Activated T-helper 1 cell treated with anti-CD3 and anti-CD28 coated beads, Interleukin-12 subunit alpha, Interleukin-12 subunit beta, Interleukin-2, Interleukin-4 antibody, amounts not matched to agents 30 ng/mL and 10 ng/mL and 1 ng/mL, durations not matched to agents 14 hours and 24 hours and 36 hours (primary cell): ENCODE results near the gene CDKN2B-AS1. TPM values are rescaled to one million over a fixed set of nuclear protein-coding genes. Genes with fewer than 3 reads are reported as not detected.

Experiments
- DNase-seq: peaks from one replicate; pipeline ENCODE4 v3.0.0; 2021; ENCODE audit warnings: low spot score
- H3K27ac Mint-ChIP-seq: one replicate; pipeline ENCODE4 v1.8.0; 2021; ENCODE audit warnings: mild to moderate bottlenecking, mixed read lengths
- H3K27me3 Mint-ChIP-seq: one replicate; pipeline ENCODE4 v1.8.0; 2022; ENCODE audit warnings: mild to moderate bottlenecking, moderate library complexity, mixed read lengths; ENCODE audit not compliant: insufficient read depth
- H3K36me3 Mint-ChIP-seq: one replicate; pipeline ENCODE4 v1.8.0; 2021; ENCODE audit warnings: low read depth, mixed read lengths
- H3K4me1 Mint-ChIP-seq: one replicate; pipeline ENCODE4 v1.8.0; 2021; ENCODE audit warnings: low read depth, mixed read lengths
- H3K4me3 Mint-ChIP-seq: one replicate; pipeline ENCODE4 v1.8.0; 2021; ENCODE audit warnings: mild to moderate bottlenecking, moderate library complexity, mixed read lengths
- H3K9me3 Mint-ChIP-seq: one replicate; pipeline ENCODE4 v1.8.0; 2021; ENCODE audit warnings: mixed read lengths
- intact Hi-C: fragments of 100-400 bp; cut with micrococcal nuclease; formaldehyde crosslinking; loops from one replicate; pipeline ENCODE4 v1.15.1; 2024
- total RNA-seq: library from RNA; stranded (reverse); gene quantifications from 2 replicates; pipeline ENCODE4 v1.2.3, GENCODE V29; 2022

The CDKN2B-AS1 gene
- total RNA-seq, 1 donor from 2014 or later = 1.4 TPM

GRCh38 chr9:22156586-22156985 is 162.0 kb downstream of the CDKN2B-AS1 start:
- Mint-ChIP-seq H3K27ac (no peak overlapping the region), H3K27me3 (peaks cover 37% of the 10 kb centered on the region), H3K4me1 (peaks cover 6% of the 10 kb centered on the region), H3K36me3 (no peaks in the 10 kb centered on the region), H3K4me3 (no peak overlapping the region), H3K9me3 (no peaks in the 10 kb centered on the region)
- intact Hi-C loops = no loop called here
- DNase-seq = no peak

GRCh38 chr9:22157276-22157675 is 162.7 kb downstream of the CDKN2B-AS1 start:
- Mint-ChIP-seq H3K36me3 (no peaks in the 10 kb centered on the region), H3K9me3 (no peaks in the 10 kb centered on the region), H3K4me3 (no peak overlapping the region), H3K27ac (no peak overlapping the region), H3K27me3 (peaks cover 40% of the 10 kb centered on the region), H3K4me1 (peaks cover 6% of the 10 kb centered on the region)
- intact Hi-C loops = no loop called here
- no peak for DNase-seq

GRCh38 chr9:22157828-22158227 is 163.2 kb downstream of the CDKN2B-AS1 start:
- intact Hi-C loops = no loop called here
- Mint-ChIP-seq H3K9me3 (no peaks in the 10 kb centered on the region), H3K36me3 (no peaks in the 10 kb centered on the region), H3K4me1 (peaks cover 6% of the 10 kb centered on the region), H3K4me3 (no peak overlapping the region), H3K27me3 (peaks cover 39% of the 10 kb centered on the region), H3K27ac (no peak overlapping the region)
- no peak for DNase-seq

- no peaks in the 10 kb centered on the region for H3K36me3 Mint-ChIP-seq
- intact Hi-C loops = no loop called here
- no peak for DNase-seq
- peaks cover 6% of the 10 kb centered on the region for H3K4me1 Mint-ChIP-seq
- H3K27ac Mint-ChIP-seq = no peak overlapping the region
- H3K9me3 Mint-ChIP-seq = no peaks in the 10 kb centered on the region
- H3K27me3 Mint-ChIP-seq = peaks cover 35% of the 10 kb centered on the region
- no peak overlapping the region for H3K4me3 Mint-ChIP-seq
Observed at GRCh38 chr9:22158271-22158670, 163.7 kb downstream of the CDKN2B-AS1 start.

GRCh38 chr9:22158927-22159346 is 164.3 kb downstream of the CDKN2B-AS1 start:
- Mint-ChIP-seq H3K4me1 (peaks cover 6% of the 10 kb centered on the region), H3K36me3 (no peaks in the 10 kb centered on the region), H3K4me3 (no peak overlapping the region), H3K27me3 (peaks cover 41% of the 10 kb centered on the region), H3K27ac (no peak overlapping the region), H3K9me3 (no peaks in the 10 kb centered on the region)
- no peak for DNase-seq
- intact Hi-C loops = no loop called here

- no peak for DNase-seq
- Mint-ChIP-seq H3K4me3 (no peak overlapping the region), H3K27me3 (peaks cover 47% of the 10 kb centered on the region), H3K4me1 (peaks cover 6% of the 10 kb centered on the region), H3K27ac (no peak overlapping the region), H3K9me3 (no peaks in the 10 kb centered on the region), H3K36me3 (no peaks in the 10 kb centered on the region)
- intact Hi-C loops = no loop called here
Observed at GRCh38 chr9:22159586-22159985, 165.0 kb downstream of the CDKN2B-AS1 start.

GRCh38 chr9:22160221-22160620 is 165.6 kb downstream of the CDKN2B-AS1 start:
- Mint-ChIP-seq H3K36me3 (no peaks in the 10 kb centered on the region), H3K27ac (no peak overlapping the region), H3K9me3 (no peaks in the 10 kb centered on the region), H3K4me3 (no peak overlapping the region), H3K4me1 (peaks cover 12% of the 10 kb centered on the region), H3K27me3 (peaks cover 51% of the 10 kb centered on the region)
- intact Hi-C loops = no loop called here
- no peak for DNase-seq

GRCh38 chr9:22165144-22165543 is 170.6 kb downstream of the CDKN2B-AS1 start:
- no peaks in the 10 kb centered on the region for H3K36me3 Mint-ChIP-seq
- H3K4me1 Mint-ChIP-seq = peaks cover 6% of the 10 kb centered on the region
- no peaks in the 10 kb centered on the region for H3K9me3 Mint-ChIP-seq
- peaks cover 50% of the 10 kb centered on the region for H3K27me3 Mint-ChIP-seq
- intact Hi-C loops = no loop called here
- no peak for DNase-seq
- H3K27ac Mint-ChIP-seq = no peak overlapping the region
- no peak overlapping the region for H3K4me3 Mint-ChIP-seq

- Mint-ChIP-seq H3K36me3 (no peaks in the 10 kb centered on the region), H3K9me3 (no peaks in the 10 kb centered on the region), H3K4me1 (peaks cover 6% of the 10 kb centered on the region), H3K27ac (no peak overlapping the region), H3K4me3 (no peak overlapping the region), H3K27me3 (peaks cover 26% of the 10 kb centered on the region)
- no peak for DNase-seq
- intact Hi-C loops = no loop called here
Observed at GRCh38 chr9:22169243-22169642, 174.7 kb downstream of the CDKN2B-AS1 start.

- Mint-ChIP-seq H3K27ac (no peak overlapping the region), H3K9me3 (no peaks in the 10 kb centered on the region), H3K36me3 (peaks cover 1% of the 10 kb centered on the region), H3K4me3 (no peak overlapping the region), H3K27me3 (peaks cover 23% of the 10 kb centered on the region), H3K4me1 (peaks cover 9% of the 10 kb centered on the region)
- DNase-seq = no peak
- intact Hi-C loops = no loop called here
Observed at GRCh38 chr9:22169727-22170503, 175.3 kb downstream of the CDKN2B-AS1 start.

Other genes with a start within 250 kb of the CDKN2B-AS1 start
- 55.5 and 62.2 TPM in 2 replicates for gene MTAP, start 192.2 kb upstream of the CDKN2B-AS1 start, total RNA-seq
- gene CDKN2A, start 399 bp upstream of the CDKN2B-AS1 start, total RNA-seq = 5.0 and 5.4 TPM in 2 replicates
- gene CDKN2B, start 14.5 kb downstream of the CDKN2B-AS1 start, total RNA-seq = 0.73 and 0.76 TPM in 2 replicates